Measurements from ENCODE around the gene NT5DC2.

DNA sequence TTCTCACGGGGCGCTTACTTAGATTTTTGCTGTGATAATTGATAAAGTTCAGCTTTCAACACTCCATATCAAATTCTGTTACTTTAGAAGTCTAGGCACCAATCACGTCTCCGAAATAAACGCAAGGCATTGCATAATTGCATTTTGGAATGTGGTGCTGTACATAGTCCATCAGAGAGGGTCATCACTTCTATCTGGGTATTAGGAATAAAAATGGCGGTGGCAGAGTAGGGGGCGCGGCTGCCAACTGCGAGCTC, 2.4 kb upstream of the NT5DC2 start:
- no peak for TF ChIP-seq POLR2AphosphoS5 (IDR thresholded peaks at IDR 0.05)
- no peak for TF ChIP-seq CTCF (IDR thresholded peaks at IDR 0.05)
- TF ChIP-seq POLR2A (IDR thresholded peaks at IDR 0.05): no peak
- TF ChIP-seq EP300 (IDR thresholded peaks at IDR 0.05): no peak
